ENCODE results near the gene ARHGAP5. TPM values are rescaled to one million over a fixed set of nuclear protein-coding genes. Genes with fewer than 3 reads are reported as not detected.

ARHGAP5 gene
- total RNA-seq, 1 experiment from 2014 or later, result 63.0 TPM

GRCh38 chr14:32190673-32191072 is 113.6 kb downstream of the ARHGAP5 start:
- DNase-seq (ENCODE audit: low read depth, low spot score) (no peak), ATAC-seq (no peak)
- CTCF ChIA-PET, result no interaction called here
- BruUV-seq (replicated peaks), result no TSS peak
- Histone ChIP-seq H3K4me3 (ENCODE audit: low read depth in 2 of 2, low read length in 2 of 2) (no peak overlapping the region), H3K27me3 (ENCODE audit: control insufficient read depth, insufficient read depth, low read length) (no peaks in the 10 kb centered on the region; the same call in 1 of the 2 replicates), H3K9me3 (ENCODE audit: control insufficient read depth, insufficient read depth, low read depth, low read length) (no peaks in the 10 kb centered on the region), H3K4me1 (ENCODE audit: control insufficient read depth, insufficient read depth, low read length) (no peaks in the 10 kb centered on the region), H3K36me3 (ENCODE audit: control insufficient read depth, insufficient read depth, low read length) (no peaks in the 10 kb centered on the region), H3K27ac (ENCODE audit: low read length) (no peak overlapping the region)
- POLR2A ChIA-PET, result no interaction called here
- intact Hi-C loops (cut with micrococcal nuclease; ENCODE audit: unreplicated experiment), result no loop called here
- TF ChIP-seq CTCF (IDR thresholded peaks at IDR 0.05) (no peak), REST (IDR thresholded peaks at IDR 0.05; ENCODE audit: insufficient read depth in 1 of 2, low read depth in 2 of 2, low read length in 1 of 2) (no peak)
- in situ Hi-C loops (cut with HindIII; ENCODE audit: low pct_unique_long_range_greater_than_20kb, low sequenced_read_pairs), result no loop called here

GRCh38 chr14:32192712-32193373 is 115.7 kb downstream of the ARHGAP5 start:
- no peak for DNase-seq (ENCODE audit: low read depth, low spot score)
- no peaks in the 10 kb centered on the region; the same call in 1 of the 2 replicates for H3K27me3 ChIP-seq (ENCODE audit: control insufficient read depth, insufficient read depth, low read length)
- H3K9me3 ChIP-seq (ENCODE audit: control insufficient read depth, insufficient read depth, low read depth, low read length), result no peaks in the 10 kb centered on the region
- CTCF ChIA-PET, result no interaction called here
- H3K36me3 ChIP-seq (ENCODE audit: control insufficient read depth, insufficient read depth, low read length), result no peaks in the 10 kb centered on the region
- no peak overlapping the region for H3K27ac ChIP-seq (ENCODE audit: low read length)
- intact Hi-C loops (cut with micrococcal nuclease; ENCODE audit: unreplicated experiment), result no loop called here
- in situ Hi-C loops (cut with HindIII; ENCODE audit: low pct_unique_long_range_greater_than_20kb, low sequenced_read_pairs), result no loop called here
- TF ChIP-seq SIN3A (IDR thresholded peaks at IDR 0.05; ENCODE audit: borderline replicate concordance, insufficient read depth, low read depth, low read length), result no peak
- no peak for TF ChIP-seq REST (IDR thresholded peaks at IDR 0.05; ENCODE audit: insufficient read depth in 1 of 2, low read depth in 2 of 2, low read length in 1 of 2)
- no peak for TF ChIP-seq TCF7L2 (IDR thresholded peaks at IDR 0.05; ENCODE audit: low read depth, low read length)
- no peak for TF ChIP-seq CTCF (IDR thresholded peaks at IDR 0.05)
- no peak for TF ChIP-seq POLR2AphosphoS5 (IDR thresholded peaks at IDR 0.05; ENCODE audit: low read depth, low read length)
- no TSS peak for BruUV-seq (replicated peaks)
- H3K4me3 ChIP-seq (ENCODE audit: low read depth in 2 of 2, low read length in 2 of 2), result no peak overlapping the region
- POLR2A ChIA-PET, result no interaction called here
- ATAC-seq, result no peak
- H3K4me1 ChIP-seq (ENCODE audit: control insufficient read depth, insufficient read depth, low read length), result no peaks in the 10 kb centered on the region

All from Panc1 (cell line).